Superior temporal gyrus (tissue), 1 donor: ENCODE measurements around the gene ARSG.

ENCODE experiments used
- DNase-seq: peaks from one replicate; pipeline ENCODE4 v3.0.0-alpha.2; 2016; ENCODE audit errors: extremely low spot score

Gene ARSG

GRCh38 chr17:68451670-68452354, 160.5 kb downstream of the ARSG start:
- no peak for DNase-seq

- no peak for DNase-seq
These were observed 161.5 kb downstream of the ARSG start for GRCh38 chr17:68452724-68453290.

DNA sequence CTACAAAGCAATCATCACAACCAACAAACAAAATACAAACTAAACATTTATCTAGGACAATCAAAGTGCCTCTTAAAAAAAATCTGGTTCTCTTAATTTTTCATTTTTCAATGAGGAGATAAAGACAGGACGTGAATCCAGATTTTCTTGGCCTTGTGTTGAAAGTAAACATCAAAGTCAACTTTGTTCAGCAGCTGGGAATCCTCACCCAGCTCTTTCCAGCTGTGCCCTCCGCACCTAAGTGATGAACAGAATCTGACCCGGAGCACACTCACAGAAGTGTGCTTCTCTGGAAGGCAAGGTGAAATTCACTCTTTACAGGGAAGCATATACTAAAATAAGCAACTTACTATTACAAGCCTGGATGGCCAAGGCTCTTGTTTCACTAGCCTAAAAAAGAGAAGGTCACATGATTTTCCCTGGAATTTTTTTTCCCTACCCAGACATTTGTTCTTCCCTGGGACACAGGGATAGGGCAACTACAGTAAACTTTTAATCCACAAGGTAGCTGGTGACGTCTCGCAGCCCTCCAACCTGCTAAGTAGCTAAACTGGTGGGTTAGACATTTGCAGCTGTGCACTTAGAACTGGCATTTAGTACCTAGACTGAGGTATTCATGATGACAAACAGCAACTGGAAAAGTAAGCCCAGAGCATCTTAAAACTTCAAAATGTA, 162.8 kb downstream of the ARSG start:
- no peak for DNase-seq

GRCh38 chr17:68455901-68456338, 164.6 kb downstream of the ARSG start:
- peak; percentile 57 for DNase-seq

GRCh38 chr17:68456339-68457167, 165.3 kb downstream of the ARSG start:
- DNase-seq: peak; percentile 81

- DNase-seq: peak; percentile 42
These were observed 165.9 kb downstream of the ARSG start, which contains the start of gene WIPI1 for GRCh38 chr17:68457168-68457538. TSS of gene WIPI1 (minus strand) at chr17:68457496. CDS start at chr17:68457421, 75 bp downstream.

GRCh38 chr17:68457539-68458259, 166.4 kb downstream of the ARSG start:
- DNase-seq: peak; percentile 99

- DNase-seq: no peak
These were observed 167.2 kb downstream of the ARSG start for GRCh38 chr17:68458260-68459036.

DNA sequence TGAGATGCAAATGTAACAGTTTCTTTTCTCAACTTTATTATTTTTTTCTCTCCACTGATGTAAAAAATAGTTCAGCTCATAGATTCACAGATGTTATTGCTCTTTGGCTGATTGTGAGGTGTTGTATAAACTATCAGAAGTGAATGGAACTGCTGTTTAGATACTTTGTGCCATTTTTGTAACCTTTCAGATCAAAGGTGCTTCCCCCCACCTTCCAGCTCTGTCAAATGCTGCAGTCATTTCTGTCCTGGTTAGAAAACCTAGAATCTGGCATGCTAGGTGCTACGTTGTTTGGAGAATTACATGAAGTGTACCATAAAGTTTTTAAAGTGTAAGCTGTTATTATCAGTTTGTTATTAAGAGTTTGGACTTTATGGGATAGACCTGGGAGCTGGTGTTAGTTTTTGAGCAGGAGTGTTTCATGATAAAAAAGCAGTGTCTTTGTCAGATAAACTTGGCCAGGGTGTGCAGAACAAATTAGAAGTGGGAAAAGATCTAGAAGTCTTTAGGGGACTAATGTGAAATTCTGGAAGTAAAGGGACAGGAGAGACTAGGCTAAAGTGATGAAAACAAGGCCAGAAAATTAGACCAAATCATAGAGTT, 167.8 kb downstream of the ARSG start:
- no peak for DNase-seq

DNA sequence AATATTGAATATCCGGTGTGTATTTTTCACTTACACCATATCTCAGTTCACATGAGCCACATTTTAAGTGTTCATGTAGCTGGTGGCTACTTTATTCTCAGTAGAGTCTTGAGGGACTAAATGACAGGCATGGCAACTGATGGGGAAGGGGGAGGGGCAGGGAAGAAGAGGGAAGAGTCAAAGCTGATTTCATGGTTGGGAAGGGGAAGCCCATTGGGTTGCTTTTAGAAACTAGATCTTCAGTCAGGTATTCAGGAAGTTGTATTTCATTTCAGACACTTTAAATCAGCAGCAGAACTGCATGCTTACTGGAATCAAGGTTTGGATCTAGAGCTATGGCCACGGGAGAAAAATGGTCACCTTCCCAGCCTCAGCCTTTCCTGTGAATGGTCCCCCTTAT, 168.9 kb downstream of the ARSG start:
- DNase-seq: no peak

DNA sequence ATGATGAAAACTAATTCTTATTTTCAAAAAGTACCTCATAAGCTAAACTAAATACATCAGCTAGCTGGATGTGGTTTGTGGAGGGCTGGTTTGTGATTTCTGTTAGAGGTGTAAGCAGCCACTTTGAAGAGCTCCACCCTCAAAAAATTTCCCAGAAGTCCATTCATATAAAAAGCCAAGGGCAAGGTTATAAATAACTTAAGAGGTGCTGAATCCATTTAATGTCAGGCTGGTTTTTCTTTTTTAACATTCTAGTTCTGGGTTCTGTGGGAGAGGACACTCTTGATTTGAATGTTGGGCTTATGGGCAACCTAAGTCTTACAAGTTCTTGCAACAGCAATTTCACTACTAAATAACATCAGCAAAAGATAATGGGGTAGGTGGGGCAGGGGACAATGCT, 169.4 kb downstream of the ARSG start:
- DNase-seq: no peak

GRCh38 chr17:68461122-68461539, 169.8 kb downstream of the ARSG start:
- DNase-seq: no peak

GRCh38 chr17:68461589-68461988, 170.3 kb downstream of the ARSG start:
- no peak for DNase-seq

DNA sequence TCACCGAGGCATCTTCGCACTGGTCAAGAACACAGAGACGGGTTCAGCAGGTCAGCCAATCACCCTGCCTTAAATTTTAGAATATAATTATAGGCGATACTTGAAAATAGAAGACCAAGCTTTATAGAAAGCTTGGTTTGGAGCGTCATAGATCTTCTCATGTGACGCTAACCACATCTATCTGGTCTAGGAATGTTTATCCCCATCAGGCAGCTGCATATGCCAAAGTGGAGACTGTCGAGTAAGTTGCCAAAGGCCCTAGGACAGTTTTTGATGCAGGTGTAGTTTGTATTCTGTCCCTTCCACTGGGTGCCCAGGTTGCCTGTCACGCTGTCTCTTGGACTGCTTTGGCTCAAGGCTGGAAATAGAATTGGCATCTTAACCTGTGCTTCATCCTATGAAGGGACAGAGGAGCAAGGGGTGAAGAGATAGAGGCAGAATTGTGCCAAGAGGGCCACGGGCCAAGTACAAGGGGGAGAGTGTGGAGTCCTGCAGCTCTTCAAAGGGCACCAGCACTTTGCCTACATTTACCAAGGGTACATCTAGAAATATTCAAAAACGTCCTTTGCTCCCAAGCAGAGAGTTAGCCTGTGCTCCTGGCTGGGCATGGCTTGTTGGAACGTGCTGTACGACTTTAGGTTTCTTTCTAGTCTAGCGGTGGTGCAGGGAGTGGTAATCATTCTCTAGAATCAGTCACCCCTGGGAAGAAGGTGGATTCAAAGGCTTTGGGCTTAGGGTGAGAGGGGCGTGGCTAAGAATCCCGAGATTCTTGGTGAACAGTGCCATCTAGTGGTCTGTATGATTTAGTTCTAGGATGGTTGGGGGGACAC, 171.3 kb downstream of the ARSG start:
- DNase-seq: peak; percentile 95

GRCh38 chr17:68463211-68464019, 172.1 kb downstream of the ARSG start:
- DNase-seq: no peak

- peak; percentile 55 for DNase-seq
These were observed 177.0 kb downstream of the ARSG start for GRCh38 chr17:68468334-68468733.

DNA sequence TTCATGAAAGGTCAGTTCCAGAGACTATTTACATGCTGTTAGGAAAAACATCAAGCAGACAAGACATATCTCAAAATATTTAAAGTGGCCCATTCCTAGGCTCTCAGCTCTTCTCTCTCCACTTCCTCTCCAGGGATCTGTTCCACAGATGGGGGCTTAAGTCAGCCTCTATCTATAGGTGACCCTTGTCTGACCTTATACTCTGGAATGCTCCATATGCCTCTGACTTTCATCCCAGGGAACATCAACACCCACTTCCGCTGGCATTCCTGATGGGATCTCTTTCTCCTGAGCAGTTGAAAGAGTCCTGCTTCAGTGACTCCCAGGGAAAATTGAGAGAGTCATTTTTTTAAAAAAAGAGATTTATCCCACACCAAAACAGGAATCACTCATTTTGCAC, 177.5 kb downstream of the ARSG start:
- DNase-seq: no peak
